ENCODE results near the gene EEFSEC.

The EEFSEC gene

DNA sequence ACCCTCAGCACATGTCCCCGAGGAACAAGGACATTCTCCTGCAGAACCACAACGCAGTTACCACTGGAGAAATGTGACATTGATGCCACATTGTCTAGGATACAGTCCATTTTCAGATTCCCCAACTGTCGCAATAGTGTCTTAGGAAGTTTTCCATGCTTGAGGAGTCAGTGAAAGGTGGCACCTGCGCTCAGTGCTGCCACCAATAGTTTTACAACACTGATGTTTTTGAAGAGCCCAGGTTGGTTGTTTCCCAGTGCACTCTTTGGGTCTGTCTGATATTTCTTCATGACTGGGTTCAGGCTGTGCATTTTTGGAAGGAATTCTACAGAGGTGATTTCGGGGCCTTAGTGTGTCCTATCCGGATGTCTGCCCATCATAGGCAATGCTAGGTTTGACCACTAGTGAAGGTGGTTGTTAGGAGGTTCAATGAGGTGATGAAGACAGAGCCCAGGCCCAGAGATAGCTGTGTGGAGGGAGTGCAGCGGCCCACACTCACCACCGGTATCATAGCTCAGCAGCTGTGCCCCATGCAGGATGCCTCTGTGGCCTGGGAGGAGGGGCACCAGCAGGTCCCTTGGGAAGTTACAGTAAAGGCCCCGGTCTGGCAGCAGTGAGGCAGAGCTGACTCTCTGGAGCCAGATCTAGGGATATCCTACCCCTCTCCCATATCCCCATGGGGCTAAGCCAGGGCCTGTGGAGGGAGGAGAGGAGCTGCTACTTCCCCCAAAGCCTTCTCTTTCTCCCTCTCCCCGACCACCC, 216.8 kb downstream of the EEFSEC start:
- DNase-seq: no peak
- Histone ChIP-seq H3K4me3 (ENCODE audit: low read length) (no peak overlapping the region), H2AFZ (ENCODE audit: low read length) (no peak overlapping the region), H3K79me2 (ENCODE audit: low read length) (no peaks in the 10 kb centered on the region), H3K27me3 (replicated peaks; ENCODE audit: insufficient read depth, low read length) (no peaks in the 10 kb centered on the region), H3K27ac (ENCODE audit: low read length) (no peak overlapping the region), H3K9me2 (replicated peaks; ENCODE audit: insufficient read depth, low read length) (no peaks in the 10 kb centered on the region), H3K9ac (ENCODE audit: low read length) (no peak overlapping the region), H3F3A (ENCODE audit: insufficient read depth, low read length) (no peaks in the 10 kb centered on the region), H3K36me3 (replicated peaks; ENCODE audit: insufficient read depth, low read length) (no peaks in the 10 kb centered on the region), H4K20me1 (ENCODE audit: insufficient read depth, low read length) (no peaks in the 10 kb centered on the region), H3K9me3 (replicated peaks; ENCODE audit: insufficient read depth, low read length) (no peaks in the 10 kb centered on the region), H3K4me2 (ENCODE audit: low read depth, low read length) (no peak overlapping the region), H3K4me1 (ENCODE audit: low read length) (no peaks in the 10 kb centered on the region)
- TF ChIP-seq EZH2phosphoT487 (IDR thresholded peaks at IDR 0.05; ENCODE audit: low read length): no peak
- no peak for TF ChIP-seq EZH2 (optimal IDR thresholded peaks at IDR 0.05; ENCODE audit: low read depth, low read length)
- TF ChIP-seq, protein P1, sequence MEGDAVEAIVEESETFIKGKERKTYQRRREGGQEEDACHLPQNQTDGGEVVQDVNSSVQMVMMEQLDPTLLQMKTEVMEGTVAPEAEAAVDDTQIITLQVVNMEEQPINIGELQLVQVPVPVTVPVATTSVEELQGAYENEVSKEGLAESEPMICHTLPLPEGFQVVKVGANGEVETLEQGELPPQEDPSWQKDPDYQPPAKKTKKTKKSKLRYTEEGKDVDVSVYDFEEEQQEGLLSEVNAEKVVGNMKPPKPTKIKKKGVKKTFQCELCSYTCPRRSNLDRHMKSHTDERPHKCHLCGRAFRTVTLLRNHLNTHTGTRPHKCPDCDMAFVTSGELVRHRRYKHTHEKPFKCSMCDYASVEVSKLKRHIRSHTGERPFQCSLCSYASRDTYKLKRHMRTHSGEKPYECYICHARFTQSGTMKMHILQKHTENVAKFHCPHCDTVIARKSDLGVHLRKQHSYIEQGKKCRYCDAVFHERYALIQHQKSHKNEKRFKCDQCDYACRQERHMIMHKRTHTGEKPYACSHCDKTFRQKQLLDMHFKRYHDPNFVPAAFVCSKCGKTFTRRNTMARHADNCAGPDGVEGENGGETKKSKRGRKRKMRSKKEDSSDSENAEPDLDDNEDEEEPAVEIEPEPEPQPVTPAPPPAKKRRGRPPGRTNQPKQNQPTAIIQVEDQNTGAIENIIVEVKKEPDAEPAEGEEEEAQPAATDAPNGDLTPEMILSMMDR (IDR thresholded peaks at IDR 0.05; ENCODE audit: low read length): no peak

DNA sequence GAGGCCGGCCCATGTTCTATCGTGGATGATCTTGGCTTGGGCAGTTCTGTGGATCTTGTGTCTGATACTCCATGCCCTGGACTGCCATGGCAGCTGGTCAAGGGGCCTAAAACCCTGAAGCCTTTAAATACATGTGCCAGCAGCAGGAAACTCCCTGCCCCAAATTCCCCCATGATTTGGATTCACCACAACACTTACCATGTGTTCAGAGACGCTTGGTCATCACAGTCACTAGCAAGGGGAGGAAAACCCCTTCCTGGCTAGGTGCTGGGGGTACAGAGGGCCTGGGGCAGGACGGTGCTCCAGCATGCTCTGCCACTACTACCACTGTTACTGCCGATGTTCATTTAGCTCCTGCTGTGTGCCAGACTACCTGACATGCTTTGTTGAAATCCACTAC, 219.0 kb downstream of the EEFSEC start:
- Histone ChIP-seq H3K4me3 (ENCODE audit: low read length) (no peak overlapping the region), H3K9me3 (replicated peaks; ENCODE audit: insufficient read depth, low read length) (no peaks in the 10 kb centered on the region), H3K9me2 (replicated peaks; ENCODE audit: insufficient read depth, low read length) (no peaks in the 10 kb centered on the region), H3K4me2 (ENCODE audit: low read depth, low read length) (no peak overlapping the region), H3K79me2 (ENCODE audit: low read length) (no peaks in the 10 kb centered on the region), H2AFZ (ENCODE audit: low read length) (no peak overlapping the region), H3K36me3 (replicated peaks; ENCODE audit: insufficient read depth, low read length) (no peaks in the 10 kb centered on the region), H3K27ac (ENCODE audit: low read length) (no peak overlapping the region), H3F3A (ENCODE audit: insufficient read depth, low read length) (no peaks in the 10 kb centered on the region), H3K4me1 (ENCODE audit: low read length) (no peaks in the 10 kb centered on the region), H3K27me3 (replicated peaks; ENCODE audit: insufficient read depth, low read length) (no peaks in the 10 kb centered on the region), H3K9ac (ENCODE audit: low read length) (no peak overlapping the region), H4K20me1 (ENCODE audit: insufficient read depth, low read length) (no peaks in the 10 kb centered on the region)
- no peak for TF ChIP-seq EZH2 (optimal IDR thresholded peaks at IDR 0.05; ENCODE audit: low read depth, low read length)
- TF ChIP-seq, protein P1 (IDR thresholded peaks at IDR 0.05; ENCODE audit: low read length): no peak
- no peak for DNase-seq

DNA sequence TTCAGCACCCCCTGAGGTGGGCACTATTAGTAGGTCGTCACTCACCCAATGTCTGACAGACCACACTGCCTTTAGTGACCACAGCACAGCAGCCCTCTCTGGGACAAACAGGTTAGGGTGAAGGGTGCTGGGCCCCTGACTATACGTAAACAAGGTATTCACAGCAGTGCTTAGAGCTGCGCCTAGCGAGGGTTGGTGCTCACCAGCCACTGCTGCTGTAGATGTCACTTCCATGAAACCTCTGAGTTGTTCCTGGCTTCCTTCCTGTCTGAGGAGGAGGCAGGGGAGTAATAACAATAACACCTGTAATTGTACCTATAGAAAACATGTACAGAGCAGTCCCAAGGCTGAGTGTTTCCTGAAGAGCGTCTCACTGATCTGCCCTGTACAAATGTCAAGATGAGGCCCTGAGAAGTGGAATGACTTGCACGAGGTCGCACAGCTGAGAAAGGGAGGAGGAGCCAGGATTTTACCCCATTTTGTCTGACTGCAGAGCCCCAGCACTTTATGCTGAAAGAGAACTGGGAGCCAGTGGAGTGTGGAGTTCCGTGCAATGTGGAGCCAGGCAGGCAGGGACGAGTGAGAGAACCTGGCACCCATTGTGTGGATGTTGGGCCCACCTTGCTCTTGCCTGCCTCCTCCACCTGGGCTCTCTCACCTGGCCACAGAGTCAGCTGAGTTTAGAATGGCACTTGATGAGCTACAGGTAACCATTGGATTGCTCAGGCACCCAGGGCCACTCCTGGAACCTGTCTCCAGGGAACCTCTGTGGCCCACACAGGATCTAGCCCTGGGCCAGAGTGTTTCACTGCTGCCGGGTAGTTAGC, 219.6 kb downstream of the EEFSEC start:
- TF ChIP-seq, protein P1 (IDR thresholded peaks at IDR 0.05; ENCODE audit: low read length): no peak
- TF ChIP-seq EZH2 (optimal IDR thresholded peaks at IDR 0.05; ENCODE audit: low read depth, low read length) (no peak), EZH2phosphoT487 (IDR thresholded peaks at IDR 0.05; ENCODE audit: low read length) (no peak)
- Histone ChIP-seq H3K4me2 (ENCODE audit: low read depth, low read length) (no peak overlapping the region), H3K4me1 (ENCODE audit: low read length) (no peaks in the 10 kb centered on the region), H3K9me3 (replicated peaks; ENCODE audit: insufficient read depth, low read length) (no peaks in the 10 kb centered on the region), H3K27ac (ENCODE audit: low read length) (no peak overlapping the region), H3K36me3 (replicated peaks; ENCODE audit: insufficient read depth, low read length) (no peaks in the 10 kb centered on the region), H3K4me3 (ENCODE audit: low read length) (no peak overlapping the region), H4K20me1 (ENCODE audit: insufficient read depth, low read length) (no peaks in the 10 kb centered on the region), H2AFZ (ENCODE audit: low read length) (no peak overlapping the region), H3K9me2 (replicated peaks; ENCODE audit: insufficient read depth, low read length) (no peaks in the 10 kb centered on the region), H3F3A (ENCODE audit: insufficient read depth, low read length) (no peaks in the 10 kb centered on the region), H3K27me3 (replicated peaks; ENCODE audit: insufficient read depth, low read length) (no peaks in the 10 kb centered on the region), H3K79me2 (ENCODE audit: low read length) (no peaks in the 10 kb centered on the region), H3K9ac (ENCODE audit: low read length) (no peak overlapping the region)
- DNase-seq: no peak

All from MM.1S (cell line).